GM06990 (cell line): ENCODE data around the gene ANKIB1.

Experiments used
- DNase-seq: peaks from one replicate; pipeline ENCODE4 v3.0.0-alpha.2; 2011; ENCODE audit not compliant: insufficient read length; ENCODE audit errors: extremely low read depth
- H3K27me3 ChIP-seq: replicated peaks from 2 replicates; pipeline ENCODE4 v1.6.0; 2011; ENCODE audit warnings: low read length; ENCODE audit not compliant: control insufficient read depth, insufficient read depth
- H3K36me3 ChIP-seq: 2 replicates; pipeline ENCODE4 v1.5.1; 2011; ENCODE audit warnings: low read length; ENCODE audit not compliant: control insufficient read depth, insufficient read depth
- H3K4me3 ChIP-seq: replicated peaks from 2 replicates; pipeline ENCODE4 v1.5.1; 2011; ENCODE audit warnings: low read depth, mild to moderate bottlenecking, control low read depth, low read length
- TF ChIP-seq, protein P1 (sequence below): IDR thresholded peaks from 2 replicates; pipeline ENCODE4 v1.5.1; 2011; ENCODE audit warnings: low read length, control low read depth, mild to moderate bottlenecking, inconsistent platforms; ENCODE audit not compliant: insufficient read depth, poor library complexity, severe bottlenecking

Gene ANKIB1

GRCh38 chr7:92332782-92333181 is 87.0 kb downstream of the ANKIB1 start:
- H3K36me3 ChIP-seq = peaks cover 1% of the 10 kb centered on the region; the same call in 1 of the 2 replicates
- TF ChIP-seq, protein P1, sequence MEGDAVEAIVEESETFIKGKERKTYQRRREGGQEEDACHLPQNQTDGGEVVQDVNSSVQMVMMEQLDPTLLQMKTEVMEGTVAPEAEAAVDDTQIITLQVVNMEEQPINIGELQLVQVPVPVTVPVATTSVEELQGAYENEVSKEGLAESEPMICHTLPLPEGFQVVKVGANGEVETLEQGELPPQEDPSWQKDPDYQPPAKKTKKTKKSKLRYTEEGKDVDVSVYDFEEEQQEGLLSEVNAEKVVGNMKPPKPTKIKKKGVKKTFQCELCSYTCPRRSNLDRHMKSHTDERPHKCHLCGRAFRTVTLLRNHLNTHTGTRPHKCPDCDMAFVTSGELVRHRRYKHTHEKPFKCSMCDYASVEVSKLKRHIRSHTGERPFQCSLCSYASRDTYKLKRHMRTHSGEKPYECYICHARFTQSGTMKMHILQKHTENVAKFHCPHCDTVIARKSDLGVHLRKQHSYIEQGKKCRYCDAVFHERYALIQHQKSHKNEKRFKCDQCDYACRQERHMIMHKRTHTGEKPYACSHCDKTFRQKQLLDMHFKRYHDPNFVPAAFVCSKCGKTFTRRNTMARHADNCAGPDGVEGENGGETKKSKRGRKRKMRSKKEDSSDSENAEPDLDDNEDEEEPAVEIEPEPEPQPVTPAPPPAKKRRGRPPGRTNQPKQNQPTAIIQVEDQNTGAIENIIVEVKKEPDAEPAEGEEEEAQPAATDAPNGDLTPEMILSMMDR = no peak

GRCh38 chr7:92333866-92334265 is 88.1 kb downstream of the ANKIB1 start:
- peaks cover 1% of the 10 kb centered on the region; the same call in 1 of the 2 replicates for H3K36me3 ChIP-seq
- DNase-seq = no peak
- TF ChIP-seq, protein P1 = no peak
- no peak overlapping the region for H3K4me3 ChIP-seq
- H3K27me3 ChIP-seq = no peaks in the 10 kb centered on the region

More at GRCh38 chr7:92332782-92333181, 87.0 kb downstream of the ANKIB1 start:
- H3K27me3 ChIP-seq = no peaks in the 10 kb centered on the region
- no peak for DNase-seq
- H3K4me3 ChIP-seq = no peak overlapping the region

GRCh38 chr7:92335574-92335973 is 89.8 kb downstream of the ANKIB1 start:
- no peak overlapping the region for H3K4me3 ChIP-seq
- TF ChIP-seq, protein P1 = no peak
- peaks cover 1% of the 10 kb centered on the region for H3K36me3 ChIP-seq
- no peak for DNase-seq
- H3K27me3 ChIP-seq = no peaks in the 10 kb centered on the region

GRCh38 chr7:92336662-92337340 is 91.0 kb downstream of the ANKIB1 start:
- H3K36me3 ChIP-seq = peaks cover 1% of the 10 kb centered on the region
- TF ChIP-seq, protein P1 = no peak
- H3K27me3 ChIP-seq = no peaks in the 10 kb centered on the region
- no peak for DNase-seq
- H3K4me3 ChIP-seq = no peak overlapping the region

DNA sequence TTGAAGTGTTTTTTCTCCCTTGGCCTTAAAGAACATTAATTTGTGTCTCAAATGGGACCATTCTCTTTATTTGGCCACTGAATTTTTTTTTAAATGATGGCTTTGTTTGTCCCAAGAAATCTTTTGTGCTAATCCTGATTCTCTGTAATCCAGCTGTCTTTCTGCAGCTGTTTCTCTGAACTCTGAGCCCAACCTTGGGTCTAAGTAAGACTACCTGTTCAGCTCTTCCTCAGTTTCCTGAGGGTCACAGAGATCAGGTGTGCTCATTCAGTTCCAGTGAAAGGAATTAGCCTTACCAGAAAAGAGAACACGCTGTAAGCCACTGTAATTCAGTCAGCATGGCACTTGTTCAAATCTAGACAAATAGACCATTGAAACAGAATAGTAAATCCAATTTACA is 94.2 kb downstream of the ANKIB1 start:
- Histone ChIP-seq H3K36me3 (no peaks in the 10 kb centered on the region; the same call in 1 of the 2 replicates), H3K27me3 (no peaks in the 10 kb centered on the region), H3K4me3 (no peak overlapping the region)
- no peak for DNase-seq
- TF ChIP-seq, protein P1 = no peak
